Middle frontal gyrus (tissue), 1 donor: ENCODE measurements around the gene VDR.

Source experiments
- DNase-seq: peaks from one replicate; pipeline ENCODE4 v3.0.0-alpha.2; 2015; ENCODE audit warnings: low spot score; ENCODE audit errors: extremely low spot score

Gene VDR

DNA sequence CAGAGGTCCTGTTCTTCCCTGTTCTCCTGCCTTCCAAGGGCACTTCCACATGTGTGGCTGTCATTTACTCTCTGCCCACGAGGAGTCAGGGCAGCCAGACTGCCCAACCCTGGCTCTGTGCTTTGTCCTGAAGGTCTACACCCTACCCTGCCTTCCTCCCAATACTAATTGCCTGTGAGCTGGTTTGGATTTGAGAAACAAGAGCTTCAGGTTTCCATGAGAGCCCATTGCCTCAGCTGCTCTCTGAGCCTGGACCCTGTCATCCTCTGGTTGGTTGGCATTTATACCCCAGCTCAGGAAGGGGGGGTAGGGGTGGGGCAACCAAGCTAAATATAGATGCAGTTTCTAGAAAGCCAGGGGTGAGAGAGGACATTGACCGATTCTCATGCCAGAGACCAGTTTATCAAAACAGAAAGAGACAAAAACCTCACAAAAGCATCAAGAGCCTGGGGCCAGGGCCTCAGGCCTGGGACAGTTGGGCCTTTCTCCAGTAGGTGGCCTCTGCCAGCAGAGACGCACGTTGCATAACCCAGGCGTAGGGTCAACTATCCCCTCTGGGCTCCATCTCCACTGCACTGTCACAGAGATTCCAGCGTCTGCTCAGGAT lies 34.5 kb downstream of the VDR start:
- no peak for DNase-seq

DNA sequence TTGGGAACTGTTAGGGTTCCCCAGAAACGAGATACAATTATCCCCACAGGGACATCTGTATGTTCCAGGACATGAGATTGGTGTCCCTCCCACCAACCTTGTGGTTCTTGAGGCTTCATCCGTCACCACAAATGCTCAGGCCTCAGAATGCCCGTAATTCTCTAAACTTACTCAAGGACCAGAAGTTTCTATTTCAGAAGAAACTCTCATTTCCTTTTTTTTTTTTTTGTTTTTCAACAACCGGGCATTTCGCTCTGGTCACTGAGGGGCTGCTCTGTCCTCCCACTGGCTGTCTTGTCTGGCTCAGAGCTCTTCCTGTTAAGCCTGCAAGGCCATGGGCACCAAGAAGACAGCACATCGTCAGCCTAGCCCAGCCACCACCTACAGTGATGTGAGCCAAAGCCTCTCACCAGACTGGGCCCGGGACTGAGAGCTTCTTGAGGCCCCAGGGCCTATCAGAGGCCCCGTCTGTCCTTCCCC lies 36.2 kb downstream of the VDR start:
- no peak for DNase-seq

DNA sequence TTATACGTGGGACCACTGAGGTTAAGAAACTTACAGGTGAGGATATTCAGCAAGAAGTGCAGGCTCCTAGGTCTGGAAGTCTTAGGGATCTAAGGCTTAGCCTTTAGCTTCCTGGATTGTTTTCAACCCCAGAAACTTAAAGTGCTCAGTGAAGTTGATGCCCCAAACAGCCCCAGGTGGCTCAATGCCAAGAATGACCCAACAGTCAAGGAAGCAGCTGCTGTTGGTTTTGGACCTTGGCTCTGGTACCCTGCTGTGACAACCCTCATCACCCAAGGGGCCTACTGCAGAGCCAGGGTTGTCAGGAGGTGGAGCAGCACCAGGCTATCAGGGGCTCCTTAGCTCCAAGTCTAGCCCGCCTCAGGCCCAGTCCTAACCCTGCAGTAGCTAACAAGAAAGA lies 36.8 kb downstream of the VDR start:
- no peak for DNase-seq

DNA sequence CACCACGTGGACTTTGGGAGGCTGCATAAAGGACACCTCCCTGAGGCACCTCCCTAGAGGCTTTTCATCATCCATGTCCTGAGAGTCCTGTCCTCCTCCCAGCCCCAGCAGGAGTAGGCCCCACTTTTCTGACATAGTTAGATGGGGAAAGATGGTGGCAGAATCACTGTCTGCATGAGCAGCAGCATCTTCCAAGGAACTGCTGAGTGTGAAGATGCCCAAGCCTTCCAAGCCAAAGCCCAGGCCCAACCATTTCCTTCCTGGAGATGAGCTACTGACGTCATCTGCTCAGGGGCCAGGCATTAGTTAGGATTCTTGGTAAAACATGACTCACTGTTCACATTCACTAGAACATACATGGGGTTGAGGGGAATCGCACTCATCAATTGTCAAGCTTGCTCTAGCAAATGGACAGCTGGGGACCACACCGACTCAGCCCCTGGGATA lies 37.3 kb downstream of the VDR start:
- no peak for DNase-seq

DNA sequence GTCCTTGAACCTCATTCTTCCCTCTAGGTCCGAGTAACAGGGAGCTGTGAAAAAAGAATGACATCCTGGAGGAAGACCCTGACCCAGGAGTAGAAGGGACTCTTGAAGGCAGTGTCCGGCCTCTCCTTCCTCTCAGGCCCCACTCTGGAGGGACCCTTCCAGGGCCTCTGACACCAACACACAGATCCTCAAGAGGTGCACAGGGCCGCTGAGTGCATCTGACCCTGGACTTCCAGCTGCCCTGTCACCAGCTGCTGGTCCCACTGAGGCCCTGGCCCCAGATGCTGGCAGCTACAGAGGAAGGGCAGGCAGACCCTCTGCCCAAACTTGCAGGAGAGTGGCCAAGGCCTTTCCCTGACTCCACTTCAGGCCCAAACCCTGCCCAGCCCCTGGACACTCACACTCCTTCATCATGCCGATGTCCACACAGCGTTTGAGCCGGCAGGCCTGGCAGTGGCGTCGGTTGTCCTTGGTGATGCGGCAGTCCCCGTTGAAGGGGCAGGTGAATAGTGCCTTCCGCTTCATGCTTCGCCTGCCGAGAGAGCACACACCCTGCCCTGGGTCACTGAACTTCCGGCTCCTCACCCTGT lies 40.1 kb downstream of the VDR start:
- DNase-seq, result no peak

DNA sequence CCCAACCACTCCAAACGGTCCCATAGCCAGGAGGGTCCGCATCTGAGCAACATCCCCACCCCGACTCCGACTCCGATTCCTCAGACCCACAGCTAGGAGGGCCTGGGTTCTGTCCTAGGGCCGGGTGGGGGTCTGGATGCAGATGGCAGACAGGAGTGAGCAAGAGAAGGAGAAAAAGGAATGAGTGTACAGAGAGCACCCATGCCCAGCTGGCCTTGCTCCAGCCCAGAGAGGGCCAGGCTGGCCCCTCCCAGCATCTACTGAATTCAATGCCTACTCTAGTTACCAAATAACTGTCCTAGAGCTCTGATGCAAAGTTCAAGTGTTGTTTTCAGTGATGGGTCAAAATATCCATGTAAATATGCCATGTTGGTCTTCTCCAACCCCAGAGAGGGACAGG lies 40.8 kb downstream of the VDR start:
- no peak for DNase-seq

DNA sequence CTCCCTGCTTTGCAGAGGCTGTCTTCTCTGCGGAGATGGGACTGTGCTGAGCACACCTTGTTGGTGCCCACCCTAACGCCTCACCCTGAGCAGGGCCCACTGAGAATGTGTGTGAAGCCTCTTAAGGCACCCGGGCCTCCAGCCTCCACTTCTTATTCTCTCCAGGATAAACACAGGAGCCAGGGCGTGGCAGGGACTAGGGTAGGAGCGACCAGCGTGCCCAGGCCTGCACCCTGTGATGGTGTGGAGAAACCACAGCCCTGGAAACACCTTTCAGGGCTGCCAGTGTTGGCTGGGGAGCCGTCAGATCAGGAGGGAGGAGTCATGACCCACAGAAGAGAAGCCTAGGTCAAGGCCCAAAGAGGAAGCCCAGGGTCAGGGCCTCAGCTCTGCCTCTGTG lies 41.3 kb downstream of the VDR start:
- DNase-seq, result no peak

DNA sequence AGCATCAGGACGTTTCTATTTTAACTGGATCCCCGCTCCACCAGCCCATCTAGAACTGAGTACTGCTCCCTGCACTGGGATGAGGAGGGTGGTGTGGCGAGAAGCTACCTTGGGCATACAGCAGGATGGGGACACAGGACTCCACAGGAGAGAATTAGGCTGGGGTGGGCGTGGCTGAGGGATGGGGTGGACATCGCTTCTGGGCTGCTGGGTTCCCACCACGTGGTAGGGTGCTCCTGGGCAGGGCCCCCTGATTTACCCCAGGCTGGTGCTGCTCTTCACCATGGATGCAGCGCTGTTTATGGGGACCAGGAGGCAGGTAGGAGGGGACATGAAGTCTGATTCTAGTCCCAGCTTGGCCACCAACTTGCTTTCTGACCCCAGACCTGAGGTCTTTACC lies 41.9 kb downstream of the VDR start:
- no peak for DNase-seq

DNA sequence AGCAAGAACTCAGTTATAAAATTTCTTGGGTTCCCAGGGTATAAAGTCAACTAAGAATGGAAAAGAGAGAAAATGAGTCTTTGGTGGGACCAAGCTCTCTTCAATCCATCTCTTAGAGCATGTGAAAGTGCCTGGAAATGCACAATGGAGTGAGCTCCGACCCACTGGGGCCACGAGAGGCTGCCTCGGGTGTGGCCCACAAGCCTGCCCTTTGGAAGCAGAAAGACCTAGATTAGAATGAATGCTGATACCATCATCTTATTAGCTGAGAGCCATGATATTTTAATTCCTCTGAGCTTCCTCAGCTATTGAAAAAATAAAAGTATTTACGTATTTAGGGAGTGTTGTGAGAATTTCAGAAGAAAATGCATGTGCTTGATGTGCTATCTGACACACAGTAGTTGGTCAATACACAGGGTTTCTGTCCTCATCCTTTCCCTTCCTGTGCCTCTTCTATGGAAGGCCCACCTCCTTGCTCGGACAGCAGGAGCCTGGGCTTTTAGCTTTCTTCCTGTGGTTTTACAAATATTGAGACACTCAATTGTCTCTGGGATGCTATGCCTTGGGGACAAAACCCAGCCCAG lies 42.5 kb downstream of the VDR start:
- DNase-seq, result no peak

DNA sequence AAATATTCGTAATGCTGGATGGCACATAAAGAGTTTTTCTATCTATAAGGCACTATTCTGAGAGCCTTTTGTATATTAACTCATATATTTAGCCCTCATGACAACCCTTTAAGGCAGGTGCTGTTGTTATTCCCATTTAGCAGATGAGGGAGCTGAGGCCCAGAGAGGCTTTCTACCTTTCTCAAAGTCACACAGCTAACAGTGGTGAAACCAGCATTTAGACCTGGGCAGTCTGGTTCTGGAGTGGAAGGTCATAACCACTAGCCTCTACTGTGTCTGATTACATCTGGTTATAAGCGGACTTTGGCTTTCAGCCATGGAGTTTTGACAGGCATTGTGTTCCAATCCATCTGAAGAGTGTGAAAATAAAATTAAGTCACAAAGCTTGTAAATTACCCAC lies 43.9 kb downstream of the VDR start:
- DNase-seq, result no peak

DNA sequence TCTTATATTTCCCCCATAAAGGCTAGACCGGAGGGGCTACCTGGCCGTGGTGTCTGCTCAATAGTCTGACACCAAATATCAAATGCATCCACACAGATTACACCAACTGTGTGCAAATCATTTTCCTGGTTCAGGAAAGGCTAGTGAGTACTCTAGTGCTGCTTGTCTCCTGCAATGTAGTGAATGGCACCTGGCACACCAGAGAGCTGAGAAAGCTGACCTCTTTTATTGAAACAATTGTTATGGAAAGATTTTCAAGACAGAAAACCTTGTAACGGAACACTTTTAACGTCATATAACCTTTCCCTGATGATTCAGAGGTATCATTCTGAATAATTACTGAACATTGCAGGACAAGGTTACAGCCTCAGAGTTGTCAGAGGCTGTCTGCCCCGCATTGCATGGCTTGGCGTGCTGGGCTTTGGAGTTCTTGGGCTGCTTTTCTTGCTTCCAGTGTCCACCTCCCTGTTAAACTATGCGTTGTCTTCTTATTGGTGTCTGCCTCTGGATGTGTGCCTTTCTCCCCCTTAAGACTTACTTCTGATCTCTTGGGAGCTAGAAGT lies 44.4 kb downstream of the VDR start:
- no peak for DNase-seq

DNA sequence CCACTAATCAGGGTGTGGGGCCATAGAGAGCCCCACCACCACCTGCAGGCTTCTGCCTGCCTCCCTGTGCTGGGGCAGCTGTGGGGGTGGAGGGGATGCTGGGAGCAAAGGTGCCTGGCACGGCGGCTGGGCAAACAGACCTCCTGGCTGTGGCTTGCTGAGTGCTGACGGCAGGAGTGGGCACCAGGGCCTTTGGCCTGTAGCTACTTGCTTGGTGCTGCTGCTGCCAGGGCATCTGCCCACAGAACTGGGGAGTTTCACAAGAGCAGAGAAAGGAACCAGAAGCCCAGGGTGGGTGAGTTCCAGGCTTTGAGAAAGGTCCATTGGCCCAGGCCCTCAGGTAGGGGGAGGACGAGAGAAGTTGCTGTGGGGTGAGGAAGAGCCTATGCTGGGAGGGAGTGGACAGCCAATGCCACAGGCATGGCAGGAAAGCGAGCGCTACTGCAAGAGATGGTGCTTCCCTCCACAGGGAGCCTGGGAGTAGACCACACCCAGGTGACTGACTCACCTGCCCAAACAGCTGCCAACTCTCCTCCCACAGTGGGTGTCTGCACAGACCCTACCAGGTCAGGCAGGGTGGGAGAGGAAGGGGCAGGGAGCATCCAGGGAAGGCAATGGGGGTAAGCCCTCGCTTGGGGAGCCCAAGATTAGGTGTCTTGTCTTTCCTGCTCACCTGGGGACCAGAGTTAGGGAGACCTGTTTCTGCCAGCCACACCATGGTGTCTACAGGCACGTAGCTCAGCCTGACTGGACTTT lies 46.1 kb downstream of the VDR start:
- DNase-seq, result no peak

DNA sequence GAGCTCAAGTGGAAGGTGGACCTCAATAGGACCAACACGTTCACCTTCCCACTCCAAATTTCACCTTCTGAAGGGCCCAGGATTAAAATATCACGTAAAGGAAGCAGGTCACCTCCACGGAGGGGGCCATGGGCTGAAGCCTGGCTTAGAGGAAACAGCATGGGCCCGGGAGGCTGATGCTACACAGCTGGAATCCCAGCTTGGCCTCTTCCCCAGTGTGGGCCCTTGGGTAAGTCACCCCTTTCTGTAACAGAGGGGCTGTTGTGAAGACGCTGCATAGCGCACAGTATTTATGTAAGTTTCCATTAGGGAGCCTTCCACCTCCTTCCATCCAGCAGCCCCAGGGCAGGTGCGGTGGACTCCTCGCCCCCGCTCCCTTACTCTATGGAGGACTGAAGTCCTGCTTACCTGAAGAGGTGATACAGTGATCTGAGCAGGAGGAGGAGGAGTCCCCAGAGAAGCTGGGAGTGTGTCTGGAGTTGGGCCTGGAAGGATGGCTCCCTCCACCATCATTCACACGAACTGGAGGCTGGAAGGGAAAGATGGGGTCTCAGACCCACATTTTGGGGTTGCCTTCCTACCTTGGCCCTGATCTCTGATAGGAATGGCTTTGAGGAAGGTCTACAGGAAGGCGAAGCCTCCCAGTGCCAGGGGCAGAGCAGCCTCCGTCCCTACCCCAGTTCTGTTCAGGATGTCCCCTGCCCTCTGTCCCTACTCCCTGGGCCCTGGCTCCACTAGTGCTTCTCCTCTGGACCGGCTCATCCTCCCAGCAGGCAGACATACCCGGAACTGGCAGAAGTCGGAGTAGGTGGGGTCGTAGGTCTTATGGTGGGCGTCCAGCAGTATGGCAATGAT lies 47.8 kb downstream of the VDR start:
- DNase-seq, result no peak

DNA sequence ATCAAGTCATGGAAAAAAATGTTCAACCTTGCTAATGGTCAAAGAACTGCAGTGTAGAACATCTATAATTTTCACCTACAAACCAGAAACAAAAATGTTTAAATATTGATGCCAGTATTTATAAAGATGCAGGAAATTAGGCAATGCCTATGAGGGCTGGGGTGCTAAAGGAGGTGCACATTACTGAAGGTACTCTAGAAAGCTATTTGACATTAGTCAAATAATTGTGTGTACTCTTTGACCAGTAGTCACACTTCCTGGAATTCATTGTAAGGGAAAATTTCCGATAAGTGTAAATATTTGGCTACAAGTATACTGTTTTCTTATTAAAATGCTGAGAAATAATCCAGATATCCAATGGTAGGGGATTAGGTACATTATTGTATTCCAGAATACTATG lies 48.7 kb downstream of the VDR start:
- no peak for DNase-seq

DNA sequence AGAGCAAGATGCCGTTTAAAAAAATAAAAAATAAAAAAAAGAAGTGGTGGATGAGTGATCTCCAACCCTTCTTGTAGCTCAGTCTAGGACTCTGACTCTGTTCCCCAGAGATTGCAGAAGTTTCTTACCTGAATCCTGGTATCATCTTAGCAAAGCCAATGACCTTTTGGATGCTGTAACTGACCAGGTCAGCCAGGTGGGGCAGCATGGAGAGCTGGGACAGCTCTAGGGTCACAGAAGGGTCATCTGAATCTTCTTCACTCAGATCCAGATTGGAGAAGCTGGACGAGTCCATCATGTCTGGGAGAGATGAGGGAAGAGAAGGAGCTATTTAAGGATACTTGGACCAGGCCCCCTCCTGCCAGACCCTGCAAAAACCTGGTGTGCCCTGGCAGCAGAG lies 49.3 kb downstream of the VDR start:
- no peak for DNase-seq

DNA sequence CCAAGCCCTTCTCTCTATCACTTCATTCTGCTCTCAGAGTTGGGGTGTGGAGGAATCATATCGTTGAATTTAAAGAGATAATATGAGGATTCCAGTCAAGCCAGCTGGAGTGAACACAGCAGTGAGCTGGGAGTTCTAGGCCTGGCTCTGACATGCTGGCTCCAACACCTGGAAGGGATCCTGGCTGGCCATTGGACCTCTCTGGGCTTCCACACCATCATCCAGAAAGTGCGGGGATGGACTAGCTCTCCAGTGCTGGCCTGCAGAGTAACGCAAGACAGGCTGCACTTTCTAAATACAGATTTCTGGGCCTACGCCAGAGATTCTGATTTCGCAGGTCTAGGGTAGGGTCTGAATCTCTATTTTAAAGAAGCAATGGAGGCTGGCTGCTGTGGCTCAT lies 50.3 kb downstream of the VDR start:
- DNase-seq, result no peak

DNA sequence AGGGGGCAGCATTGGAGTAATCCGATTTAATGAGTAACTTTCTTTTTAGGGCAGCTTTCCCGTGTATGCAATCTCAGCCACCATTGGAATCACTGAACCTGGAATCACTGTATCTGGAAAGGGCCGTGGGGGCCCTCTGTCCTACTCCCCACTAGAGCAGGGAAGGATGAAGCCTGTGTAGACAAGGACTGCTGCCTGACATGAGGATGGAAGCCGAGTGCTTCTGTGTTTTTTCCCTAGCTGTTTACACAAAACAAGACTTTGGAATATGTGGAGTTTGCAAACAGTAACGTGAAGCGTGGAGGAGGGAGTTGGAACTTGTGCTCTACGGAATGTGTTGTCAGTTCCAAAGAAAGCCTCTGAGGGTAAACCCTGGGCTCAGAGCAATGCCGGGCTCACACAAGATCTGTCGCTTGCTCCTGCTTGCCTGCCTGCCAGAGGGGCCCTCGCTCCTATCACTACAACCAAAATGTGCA lies 52.7 kb downstream of the VDR start:
- DNase-seq, result no peak

DNA sequence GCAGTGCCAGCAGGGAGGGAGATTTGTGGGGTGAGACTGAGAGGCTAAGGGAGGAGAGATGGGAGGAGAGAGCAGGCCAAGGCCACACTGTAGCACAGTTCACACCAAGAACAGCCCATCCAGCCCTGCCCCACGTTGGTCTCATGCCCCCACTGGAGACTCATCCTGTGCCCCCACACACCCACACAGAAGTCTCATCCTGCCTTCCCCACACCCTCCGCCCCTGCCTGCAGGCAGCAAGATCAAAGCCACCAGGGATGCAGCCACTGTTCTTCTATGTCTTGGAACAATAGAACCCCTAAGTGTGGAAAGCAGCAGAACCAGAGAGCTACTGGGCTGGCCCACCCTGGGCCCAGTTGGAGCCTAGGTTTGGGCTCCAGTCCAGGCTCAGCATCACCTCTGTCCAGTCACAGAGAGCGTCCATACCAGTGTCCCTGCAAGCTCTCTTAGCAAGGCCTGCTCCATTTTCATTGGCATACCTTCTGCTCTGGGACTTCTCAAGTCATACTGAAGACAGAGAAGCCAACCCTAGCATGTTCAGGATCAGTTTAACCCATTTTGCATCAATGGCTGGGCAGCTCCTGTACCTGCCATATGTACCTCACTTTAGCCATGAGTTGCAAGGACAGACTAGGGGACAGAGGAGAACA lies 53.4 kb downstream of the VDR start:
- DNase-seq, result no peak

DNA sequence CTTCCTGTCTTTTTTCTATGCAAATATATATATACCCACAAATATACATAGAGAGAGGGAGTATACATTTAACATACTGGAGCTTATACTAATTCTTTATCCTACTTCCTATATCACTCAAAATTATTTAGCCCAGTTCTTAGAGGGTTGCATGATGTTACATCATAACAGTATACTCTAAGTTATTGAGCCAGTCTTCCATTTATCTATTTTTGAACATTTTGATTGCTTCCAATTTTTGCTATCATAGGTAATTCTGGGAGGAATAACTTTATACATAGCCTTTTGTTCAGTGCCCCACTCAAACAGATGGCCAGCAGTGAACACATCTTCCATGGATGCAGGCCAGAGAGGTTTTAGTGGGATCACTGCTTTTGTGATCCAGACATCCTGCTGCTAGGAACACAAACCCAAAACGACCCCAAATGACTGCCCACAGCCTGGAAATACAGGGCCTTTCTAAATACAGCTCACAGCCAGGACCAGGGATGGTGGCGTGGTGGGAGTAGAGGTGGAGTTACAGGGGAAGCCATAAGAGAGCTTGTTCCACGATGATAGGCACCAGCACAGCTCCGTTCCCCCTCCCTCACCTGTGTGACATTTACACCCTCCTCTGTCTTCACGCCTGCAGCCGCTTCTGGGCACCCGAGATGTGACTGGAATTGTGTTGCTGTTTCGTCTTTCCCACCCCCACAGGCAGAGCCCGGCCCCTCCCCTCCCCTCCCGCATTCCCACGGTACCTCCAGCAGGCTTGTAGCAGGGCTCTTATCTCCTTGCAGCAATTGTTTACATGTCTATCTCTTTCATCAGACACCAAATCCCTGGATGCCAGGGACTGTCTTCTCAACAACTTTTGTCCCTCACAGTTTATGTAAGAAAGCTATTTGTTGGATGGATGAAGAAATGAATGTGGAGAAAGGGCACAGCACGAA lies 54.4 kb downstream of the VDR start:
- no peak for DNase-seq
